Thyroid gland (tissue), 4 donors: ENCODE data around the gene PRTFDC1. TPM values are rescaled to one million over a fixed set of nuclear protein-coding genes. Genes with fewer than 3 reads are reported as not detected.
"Not testable (repeated sequence)": the region's sequence is repeated elsewhere in the genome, so short reads cannot be mapped to it uniquely, and the experiment has no call there.

Experiments used
- DNase-seq, 2 donors: peaks; one replicate each; pipeline ENCODE4 v3.0.0-alpha.2; 2019
- H3K27ac ChIP-seq, 3 donors: fragments of 200-600 bp; sonication (generic); 1 replicate in 2 of 3; 2 replicates in 1 of 3; pipeline ENCODE4 v1.5.1; 2016 to 2019; ENCODE audit warnings: mild to moderate bottlenecking in 1 of 3, moderate library complexity in 1 of 3
- H3K27me3 ChIP-seq: fragments of 200-600 bp; sonication (generic); one replicate; pipeline ENCODE4 v1.5.1; 2019
- H3K36me3 ChIP-seq, 2 donors: fragments of 200-600 bp; sonication (generic); one replicate each; pipeline ENCODE4 v1.5.1; 2016 to 2019
- H3K4me1 ChIP-seq, 2 donors: fragments of 200-600 bp; sonication (generic); one replicate each; pipeline ENCODE4 v1.5.1; 2017 to 2019
- H3K4me3 ChIP-seq, 3 donors: fragments of 200-600 bp; sonication (generic); replicated peaks in 1 of 3; 1 replicate in 2 of 3; 2 replicates in 1 of 3; pipeline ENCODE4 v1.5.1; 2016; ENCODE audit warnings: mild to moderate bottlenecking in 1 of 3
- H3K9me3 ChIP-seq: fragments of 200-600 bp; sonication (generic); one replicate; pipeline ENCODE4 v1.5.1; 2017
- CTCF ChIP-seq, 6 experiments: fragments of 200-600 bp in 3 of 6; fragments of 450-650 bp in 3 of 6; sonication (generic) in 3 of 6; IDR thresholded peaks; one replicate each; pipeline ENCODE4 v1.5.1; 2016 to 2019; ENCODE audit warnings: antibody characterized with exemption in 6 of 6, mild to moderate bottlenecking in 2 of 6, inconsistent platforms in 1 of 6, moderate library complexity in 1 of 6
- POLR2A ChIP-seq, 2 donors: fragments of 450-650 bp; IDR thresholded peaks; one replicate each; pipeline ENCODE4 v1.6.1; 2017; ENCODE audit warnings: antibody characterized with exemption in 2 of 2, mild to moderate bottlenecking in 2 of 2, moderate library complexity in 1 of 2
- WGBS, 2 donors: methylation state at CpG; one replicate each; pipeline ENCODE4 v1.1.5; 2017; 5-methylcytosine and 5-hydroxymethylcytosine counted together
- intact Hi-C: fragments of 100-400 bp; cut with DNase I; formaldehyde crosslinking; loops from one replicate; pipeline ENCODE4 v1.15.1; 2023
- total RNA-seq, 4 donors: library from RNA; depleted of rRNA; stranded (reverse); fragments of >200 nt; gene quantifications; one replicate each; pipeline ENCODE4 v1.2.3, GENCODE V29; 2016

Gene PRTFDC1
- total RNA-seq, 4 donors from 2014 or later, result 2.9 to 8.7 (median 5.6) TPM

GRCh38 chr10:24958721-24959381, 6.4 kb upstream of the PRTFDC1 start:
- no peak for DNase-seq
- Histone ChIP-seq H3K9me3 (no peaks in the 10 kb centered on the region), H3K36me3 (no peaks in the 10 kb centered on the region), H3K27me3 (no peaks in the 10 kb centered on the region), H3K4me1 (no peaks in the 10 kb centered on the region), H3K27ac (peak overlapping the region in 2 of 3 donors; percentile 26 to 27), H3K4me3 (no peak overlapping the region)
- intact Hi-C loops, result no loop called here
- 66 to 79% methylated on average over 5 of the region's 5 CpGs for WGBS, 2 donors
- no peak for TF ChIP-seq POLR2A (IDR thresholded peaks at IDR 0.05)
- no peak for TF ChIP-seq CTCF (IDR thresholded peaks at IDR 0.05)

- Histone ChIP-seq H3K36me3 (no peaks in the 10 kb centered on the region), H3K27ac (peak overlapping the region in 2 of 3 donors; percentile 26 to 27), H3K4me1 (peaks cover 0 to 3% of the 10 kb centered on the region in 2 donors), H3K9me3 (no peaks in the 10 kb centered on the region), H3K27me3 (no peaks in the 10 kb centered on the region), H3K4me3 (no peak overlapping the region)
- DNase-seq, result no peak
- intact Hi-C loops, result no loop called here
- WGBS, 2 donors, result 71% methylated on average over 4 of the region's 4 CpGs
- TF ChIP-seq POLR2A (IDR thresholded peaks at IDR 0.05), result no peak
- TF ChIP-seq CTCF (IDR thresholded peaks at IDR 0.05), result no peak
These were observed 5.8 kb upstream of the PRTFDC1 start for GRCh38 chr10:24958091-24958720.

- H3K36me3 ChIP-seq, H3K9me3 ChIP-seq, H3K27ac ChIP-seq, H3K4me3 ChIP-seq, DNase-seq, H3K27me3 ChIP-seq, intact Hi-C loops, H3K4me1 ChIP-seq: not testable (repeated sequence)
- 85 to 92% methylated on average over 6 of the region's 6 CpGs for WGBS, 2 donors
These were observed 5.2 kb upstream of the PRTFDC1 start for GRCh38 chr10:24957624-24958051.

GRCh38 chr10:24953675-24954074, 1.3 kb upstream of the PRTFDC1 start:
- no peaks in the 10 kb centered on the region for H3K27me3 ChIP-seq
- intact Hi-C loops, result no loop called here
- 80 to 89% methylated on average over 11 of the region's 11 CpGs for WGBS, 2 donors
- TF ChIP-seq POLR2A (IDR thresholded peaks at IDR 0.05) (no peak), CTCF (IDR thresholded peaks at IDR 0.05) (no peak)
- H3K4me3 ChIP-seq, result no peak overlapping the region
- H3K36me3 ChIP-seq, result no peaks in the 10 kb centered on the region
- no peaks in the 10 kb centered on the region for H3K9me3 ChIP-seq
- no peak overlapping the region for H3K27ac ChIP-seq
- peaks cover 7 to 15% of the 10 kb centered on the region in 2 donors for H3K4me1 ChIP-seq
- DNase-seq, result no peak

GRCh38 chr10:24952707-24953645, 570 bp upstream of the PRTFDC1 start:
- WGBS, 2 donors, result 12 to 14% methylated on average over 14 to 15 of the region's 53 CpGs
- Histone ChIP-seq H3K9me3 (no peaks in the 10 kb centered on the region), H3K36me3 (no peaks in the 10 kb centered on the region), H3K27me3 (no peaks in the 10 kb centered on the region), H3K4me1 (peaks cover 7 to 15% of the 10 kb centered on the region in 2 donors), H3K27ac (peak overlapping the region; percentile 0 to 78 (median 64)), H3K4me3 (peak overlapping the region; percentile 16 to 63 (median 42))
- intact Hi-C loops, result no loop called here
- TF ChIP-seq POLR2A (IDR thresholded peaks at IDR 0.05) (no peak), CTCF (IDR thresholded peaks at IDR 0.05) (peak in 3 of 6 experiments; percentile 21 to 50 (median 50))
- peak; percentile 34 to 44 for DNase-seq
